ENCODE measurements around the gene UBXN2A.

Gene UBXN2A

DNA sequence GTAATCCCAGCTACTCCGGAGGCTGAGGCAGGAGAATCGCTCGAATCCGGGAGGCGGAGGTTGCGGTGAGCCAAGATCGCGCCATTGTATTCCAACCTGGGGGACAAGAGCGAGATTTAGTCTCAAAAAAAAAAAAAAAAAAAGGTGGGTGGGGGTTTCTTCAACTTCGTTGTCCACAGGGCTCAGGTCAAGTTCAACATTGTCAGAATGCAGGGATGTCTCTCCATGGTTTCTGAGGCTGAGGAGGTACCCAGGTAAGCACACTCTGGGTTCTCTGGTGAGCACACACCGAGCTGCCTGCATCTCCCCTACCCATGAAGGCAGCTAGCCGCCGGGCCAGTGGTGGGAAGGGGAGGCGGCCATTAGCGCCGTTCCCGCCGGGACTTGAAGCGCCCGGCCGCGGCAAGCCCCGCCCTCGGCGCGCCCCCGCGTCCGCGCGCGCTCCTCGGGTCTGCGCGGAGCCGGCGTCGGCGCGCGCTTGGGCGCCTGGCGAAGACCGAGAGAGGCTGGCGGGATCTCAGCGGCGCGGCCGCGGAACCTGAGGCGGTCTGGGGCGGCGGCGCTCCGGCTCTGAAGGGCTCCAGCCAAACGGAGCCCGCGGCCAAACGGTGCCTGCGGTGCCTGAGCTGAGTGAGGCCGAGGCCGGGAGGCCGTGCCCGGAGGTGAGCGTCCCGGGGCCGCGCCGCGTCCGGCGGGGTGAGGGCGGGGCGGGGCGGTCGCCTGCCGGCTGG lies at the start of gene UBXN2A:
UBXN2A (plus strand) TSS at position 477 of the 731 bp plus-strand sequence. CDS start 17,852 bp downstream, outside the sequence.
- TF ChIP-seq, protein P1, sequence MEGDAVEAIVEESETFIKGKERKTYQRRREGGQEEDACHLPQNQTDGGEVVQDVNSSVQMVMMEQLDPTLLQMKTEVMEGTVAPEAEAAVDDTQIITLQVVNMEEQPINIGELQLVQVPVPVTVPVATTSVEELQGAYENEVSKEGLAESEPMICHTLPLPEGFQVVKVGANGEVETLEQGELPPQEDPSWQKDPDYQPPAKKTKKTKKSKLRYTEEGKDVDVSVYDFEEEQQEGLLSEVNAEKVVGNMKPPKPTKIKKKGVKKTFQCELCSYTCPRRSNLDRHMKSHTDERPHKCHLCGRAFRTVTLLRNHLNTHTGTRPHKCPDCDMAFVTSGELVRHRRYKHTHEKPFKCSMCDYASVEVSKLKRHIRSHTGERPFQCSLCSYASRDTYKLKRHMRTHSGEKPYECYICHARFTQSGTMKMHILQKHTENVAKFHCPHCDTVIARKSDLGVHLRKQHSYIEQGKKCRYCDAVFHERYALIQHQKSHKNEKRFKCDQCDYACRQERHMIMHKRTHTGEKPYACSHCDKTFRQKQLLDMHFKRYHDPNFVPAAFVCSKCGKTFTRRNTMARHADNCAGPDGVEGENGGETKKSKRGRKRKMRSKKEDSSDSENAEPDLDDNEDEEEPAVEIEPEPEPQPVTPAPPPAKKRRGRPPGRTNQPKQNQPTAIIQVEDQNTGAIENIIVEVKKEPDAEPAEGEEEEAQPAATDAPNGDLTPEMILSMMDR (IDR thresholded peaks at IDR 0.05) = no peak
- Histone ChIP-seq H3K36me3 (ENCODE audit: control insufficient read depth, insufficient read depth, low read length) (no peaks in the 10 kb centered on the region), H3K79me2 (peaks cover 29% of the 10 kb centered on the region), H2AFZ (peak within 1 kb of the TSS; percentile 93), H3K4me1 (peaks cover 3% of the 10 kb centered on the region), H3K27ac (peak within 1 kb of the TSS; percentile 70), H3K9me3 (ENCODE audit: control insufficient read depth, low read length) (no peaks in the 10 kb centered on the region), H3K9ac (peak within 1 kb of the TSS; percentile 1), H3K4me3 (ENCODE audit: low read depth, low read length) (peak within 1 kb of the TSS; percentile 77), H3K4me2 (ENCODE audit: low read length) (peak within 1 kb of the TSS; percentile 81), H3K27me3 (ENCODE audit: control insufficient read depth, insufficient read depth, low read length) (no peaks in the 10 kb centered on the region)

DNA sequence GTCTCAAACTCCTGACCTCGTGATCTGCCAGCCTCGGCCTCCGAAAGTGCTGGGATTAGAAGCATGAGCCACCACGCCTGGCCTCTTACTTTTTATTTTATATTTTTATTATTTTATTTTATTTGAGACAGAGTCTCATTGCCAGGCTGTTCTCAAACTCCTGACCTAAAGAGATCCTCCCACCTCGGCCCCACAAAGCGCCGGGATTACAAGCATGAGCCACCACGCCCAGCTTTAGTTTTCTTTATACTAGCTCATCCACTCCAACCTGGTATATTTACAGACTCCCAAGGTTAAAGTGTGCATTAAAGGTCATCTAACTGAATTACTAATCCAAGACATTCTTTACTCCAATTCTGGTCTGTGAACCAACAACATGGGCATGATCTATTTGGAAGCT lies 40.1 kb upstream of the UBXN2A start:
- Histone ChIP-seq H3K27me3 (ENCODE audit: control insufficient read depth, insufficient read depth, low read length) (no peaks in the 10 kb centered on the region), H3K27ac (no peak overlapping the region), H3K9me3 (ENCODE audit: control insufficient read depth, low read length) (no peaks in the 10 kb centered on the region), H3K9ac (no peak overlapping the region), H3K36me3 (ENCODE audit: control insufficient read depth, insufficient read depth, low read length) (no peaks in the 10 kb centered on the region), H3K4me1 (peaks cover 4% of the 10 kb centered on the region), H3K4me2 (ENCODE audit: low read length) (no peak overlapping the region), H2AFZ (no peak overlapping the region), H3K79me2 (peaks cover 30% of the 10 kb centered on the region), H3K4me3 (ENCODE audit: low read depth, low read length) (no peak overlapping the region)
- TF ChIP-seq, protein P1 (IDR thresholded peaks at IDR 0.05) = no peak

DNA sequence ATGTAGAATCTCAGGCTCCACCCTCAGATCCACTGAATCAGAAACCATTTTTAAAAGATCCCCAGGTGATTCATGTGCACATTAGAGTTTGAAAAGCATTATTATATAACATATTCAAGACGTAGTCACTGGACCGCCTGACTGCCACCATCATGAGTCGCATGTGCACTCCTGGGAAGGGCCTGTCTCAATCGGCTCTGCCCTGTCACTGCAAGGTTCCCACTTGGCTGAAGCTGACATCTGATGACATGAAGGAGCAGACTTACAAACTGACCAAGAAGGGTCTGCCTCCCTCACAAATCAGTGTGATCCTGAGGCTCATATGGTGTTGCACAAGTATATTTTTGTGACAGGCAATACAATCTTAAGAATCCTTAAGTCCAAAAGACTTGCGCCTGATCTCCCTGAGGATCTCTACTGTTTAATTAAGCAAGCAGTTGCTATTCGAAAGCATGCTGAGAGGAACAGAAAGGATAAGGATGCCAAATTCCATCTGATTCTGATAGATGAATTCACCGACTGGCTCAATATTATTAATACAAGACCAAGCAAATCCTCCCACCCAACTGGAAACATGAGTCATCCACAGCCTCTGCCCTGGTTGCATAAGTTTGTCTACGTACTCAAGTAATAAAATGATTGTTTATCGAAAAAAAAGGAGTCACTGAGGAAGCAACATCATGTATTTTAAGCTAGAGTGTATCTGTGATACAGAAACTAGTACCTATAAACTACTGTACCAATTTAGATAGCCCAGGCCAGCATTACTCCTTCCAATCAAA lies 39.5 kb upstream of the UBXN2A start:
- peaks cover 32% of the 10 kb centered on the region for H3K79me2 ChIP-seq
- no peak overlapping the region for H3K9ac ChIP-seq
- no peak overlapping the region for H3K4me3 ChIP-seq (ENCODE audit: low read depth, low read length)
- no peak overlapping the region for H2AFZ ChIP-seq
- no peak overlapping the region for H3K4me2 ChIP-seq (ENCODE audit: low read length)
- no peaks in the 10 kb centered on the region for H3K36me3 ChIP-seq (ENCODE audit: control insufficient read depth, insufficient read depth, low read length)
- no peaks in the 10 kb centered on the region for H3K27me3 ChIP-seq (ENCODE audit: control insufficient read depth, insufficient read depth, low read length)
- H3K27ac ChIP-seq = no peak overlapping the region
- peaks cover 4% of the 10 kb centered on the region for H3K4me1 ChIP-seq
- H3K9me3 ChIP-seq (ENCODE audit: control insufficient read depth, low read length) = no peaks in the 10 kb centered on the region
- TF ChIP-seq, protein P1 (IDR thresholded peaks at IDR 0.05) = no peak

DNA sequence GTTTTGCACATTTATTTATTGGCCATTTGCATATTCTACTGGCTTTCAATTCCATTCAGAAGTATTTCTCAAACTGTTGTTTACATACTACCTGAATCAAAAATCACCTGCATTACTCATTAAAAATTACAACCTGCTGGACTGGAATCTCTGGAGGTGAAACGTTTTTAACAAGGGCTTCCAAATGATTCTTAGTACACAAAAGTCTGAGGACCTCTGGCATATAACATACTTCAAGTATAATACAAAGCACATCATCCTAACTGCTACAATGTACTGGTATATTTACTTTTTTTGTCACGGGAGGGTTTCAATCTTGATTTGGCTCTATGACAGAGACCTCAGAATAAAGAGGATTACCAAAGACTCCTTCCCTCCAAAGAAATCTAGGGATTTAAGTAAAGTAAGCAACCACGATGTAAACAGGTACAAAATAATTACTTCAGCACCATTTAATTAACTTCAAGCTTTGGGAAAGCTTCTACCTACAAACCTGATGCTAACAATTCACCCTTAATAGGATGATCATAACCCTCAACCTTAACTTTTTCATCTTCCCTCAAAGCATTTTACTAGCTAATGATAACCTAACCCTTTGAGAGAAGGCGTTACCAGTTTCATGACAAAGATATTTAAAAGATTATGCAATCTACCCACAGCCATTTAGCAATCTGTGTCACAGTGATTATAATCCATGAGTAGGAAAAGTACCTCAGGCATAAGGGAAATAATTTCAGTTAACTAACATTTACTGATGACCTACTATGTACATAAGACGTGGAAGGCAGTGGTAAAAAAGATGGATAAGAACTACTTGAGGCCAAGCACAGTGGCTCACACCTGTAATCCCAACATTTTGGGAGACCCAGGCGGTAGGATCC lies 38.1 kb upstream of the UBXN2A start:
- no peak overlapping the region for H3K4me2 ChIP-seq (ENCODE audit: low read length)
- no peaks in the 10 kb centered on the region for H3K9me3 ChIP-seq (ENCODE audit: control insufficient read depth, low read length)
- no peaks in the 10 kb centered on the region for H3K27me3 ChIP-seq (ENCODE audit: control insufficient read depth, insufficient read depth, low read length)
- TF ChIP-seq, protein P1 (IDR thresholded peaks at IDR 0.05) = no peak
- peaks cover 35% of the 10 kb centered on the region for H3K79me2 ChIP-seq
- no peak overlapping the region for H3K27ac ChIP-seq
- H3K36me3 ChIP-seq (ENCODE audit: control insufficient read depth, insufficient read depth, low read length) = no peaks in the 10 kb centered on the region
- H3K4me3 ChIP-seq (ENCODE audit: low read depth, low read length) = no peak overlapping the region
- H3K4me1 ChIP-seq = peaks cover 4% of the 10 kb centered on the region
- no peak overlapping the region for H3K9ac ChIP-seq
- no peak overlapping the region for H2AFZ ChIP-seq

All from parathyroid adenoma (tissue), 2 donors.